Colonic mucosa (tissue), 4 donors: ENCODE data around the gene GLI1. TPM values are rescaled to one million over a fixed set of nuclear protein-coding genes. Genes with fewer than 3 reads are reported as not detected.

Experiments used
- DNase-seq: peaks from one replicate; pipeline ENCODE4 v3.0.0-alpha.2; 2020
- H3K27ac ChIP-seq: fragments of 200-600 bp; one replicate; pipeline ENCODE4 v1.8.0; 2021
- H3K27me3 ChIP-seq: fragments of 200-600 bp; one replicate; pipeline ENCODE4 v1.8.0; 2021
- H3K36me3 ChIP-seq: fragments of 200-600 bp; one replicate; pipeline ENCODE4 v1.8.0; 2021
- H3K4me1 ChIP-seq: fragments of 200-600 bp; one replicate; pipeline ENCODE4 v1.8.0; 2021; ENCODE audit warnings: mild to moderate bottlenecking
- H3K4me3 ChIP-seq: fragments of 200-600 bp; one replicate; pipeline ENCODE4 v1.8.0; 2021
- H3K9ac ChIP-seq, 2 donors: one replicate each; pipeline ENCODE4 v1.7.0; 2013; ENCODE audit warnings: control low read depth in 2 of 2, low read depth in 2 of 2, low read length in 2 of 2
- H3K9me3 ChIP-seq: fragments of 200-600 bp; one replicate; pipeline ENCODE4 v1.8.0; 2021
- intact Hi-C: fragments of 100-400 bp; cut with DNase I; formaldehyde crosslinking; loops from one replicate; pipeline ENCODE4 v1.14.1; 2022
- total RNA-seq, 2 donors: library from RNA; stranded (reverse); fragmentation: NEBNext Ultra II Directional in 1 of 2; extraction: Animal tissue kit (Norgen Biotek cat#: 25700) in 1 of 2; gene quantifications; one replicate each; pipeline ENCODE4 v1.2.1, GENCODE V29; 2021
- TF ChIP-seq, protein P1 (sequence below): fragments of 200-600 bp; IDR thresholded peaks from one replicate; pipeline ENCODE4 v1.8.0; 2022; ENCODE audit warnings: antibody characterized with exemption, mild to moderate bottlenecking
- donor health status: healthy.
- donor health status: DM: no; HTN: no; CAD: no.
- donor health status: DM: no; HTN: no; CAD: no.

The GLI1 gene
- total RNA-seq, 2 donors from 2014 or later: 1.4 to 2.0 TPM

DNA sequence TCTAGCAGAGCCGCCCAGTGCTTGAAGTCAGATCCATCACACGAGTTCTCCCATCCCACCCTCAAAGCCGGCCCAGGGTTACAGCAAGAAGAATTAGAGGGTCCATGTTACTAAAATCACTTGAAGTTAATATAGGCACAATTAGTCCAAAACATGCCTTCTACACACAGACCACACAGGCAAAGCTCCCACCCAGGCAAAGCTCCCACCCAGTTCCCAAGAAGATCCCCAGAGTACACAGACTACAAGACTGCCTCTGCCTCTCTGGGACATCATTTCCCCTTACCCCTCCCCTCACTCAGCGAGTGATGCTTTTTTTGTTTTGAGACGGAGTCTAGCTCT is 3.3 kb downstream of the GLI1 start:
- H3K27me3 ChIP-seq: peaks cover 5% of the 10 kb centered on the region
- peak overlapping the region; percentile 52 for H3K4me3 ChIP-seq
- peak overlapping the region; percentile 58 for H3K27ac ChIP-seq
- intact Hi-C loops: loop anchor here (5.0 kb wide), 1 partner anchor 159 kb away; no protein-coding TSS in a partner anchor
- H3K9ac ChIP-seq: peak overlapping the region in 1 of 2 donors; percentile 52
- TF ChIP-seq, protein P1, sequence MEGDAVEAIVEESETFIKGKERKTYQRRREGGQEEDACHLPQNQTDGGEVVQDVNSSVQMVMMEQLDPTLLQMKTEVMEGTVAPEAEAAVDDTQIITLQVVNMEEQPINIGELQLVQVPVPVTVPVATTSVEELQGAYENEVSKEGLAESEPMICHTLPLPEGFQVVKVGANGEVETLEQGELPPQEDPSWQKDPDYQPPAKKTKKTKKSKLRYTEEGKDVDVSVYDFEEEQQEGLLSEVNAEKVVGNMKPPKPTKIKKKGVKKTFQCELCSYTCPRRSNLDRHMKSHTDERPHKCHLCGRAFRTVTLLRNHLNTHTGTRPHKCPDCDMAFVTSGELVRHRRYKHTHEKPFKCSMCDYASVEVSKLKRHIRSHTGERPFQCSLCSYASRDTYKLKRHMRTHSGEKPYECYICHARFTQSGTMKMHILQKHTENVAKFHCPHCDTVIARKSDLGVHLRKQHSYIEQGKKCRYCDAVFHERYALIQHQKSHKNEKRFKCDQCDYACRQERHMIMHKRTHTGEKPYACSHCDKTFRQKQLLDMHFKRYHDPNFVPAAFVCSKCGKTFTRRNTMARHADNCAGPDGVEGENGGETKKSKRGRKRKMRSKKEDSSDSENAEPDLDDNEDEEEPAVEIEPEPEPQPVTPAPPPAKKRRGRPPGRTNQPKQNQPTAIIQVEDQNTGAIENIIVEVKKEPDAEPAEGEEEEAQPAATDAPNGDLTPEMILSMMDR: no peak
- H3K36me3 ChIP-seq: no peaks in the 10 kb centered on the region
- no peaks in the 10 kb centered on the region for H3K9me3 ChIP-seq
- no peak for DNase-seq
- peaks cover 7% of the 10 kb centered on the region for H3K4me1 ChIP-seq

DNA sequence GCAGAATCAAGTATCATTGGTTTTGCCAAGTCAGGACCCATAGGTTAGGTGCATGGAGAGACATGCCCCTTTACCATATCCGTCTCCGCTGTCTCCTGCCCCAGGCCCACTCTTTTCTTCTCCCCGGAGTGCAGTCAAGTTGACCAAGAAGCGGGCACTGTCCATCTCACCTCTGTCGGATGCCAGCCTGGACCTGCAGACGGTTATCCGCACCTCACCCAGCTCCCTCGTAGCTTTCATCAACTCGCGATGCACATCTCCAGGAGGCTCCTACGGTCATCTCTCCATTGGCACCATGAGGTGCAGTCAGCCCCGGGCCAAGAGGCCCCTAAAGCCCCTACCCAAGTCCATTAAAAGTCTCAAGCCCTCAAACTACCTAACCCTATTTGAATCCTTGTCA is 5.0 kb downstream of the GLI1 start:
- no peak for DNase-seq
- Histone ChIP-seq H3K4me3 (no peak overlapping the region), H3K27ac (no peak overlapping the region), H3K36me3 (no peaks in the 10 kb centered on the region), H3K9me3 (no peaks in the 10 kb centered on the region), H3K9ac (no peak overlapping the region), H3K4me1 (peaks cover 7% of the 10 kb centered on the region), H3K27me3 (peaks cover 5% of the 10 kb centered on the region)
- intact Hi-C loops: loop anchor here (5.0 kb wide), 1 partner anchor 158 kb away; no protein-coding TSS in a partner anchor
- TF ChIP-seq, protein P1: no peak

DNA sequence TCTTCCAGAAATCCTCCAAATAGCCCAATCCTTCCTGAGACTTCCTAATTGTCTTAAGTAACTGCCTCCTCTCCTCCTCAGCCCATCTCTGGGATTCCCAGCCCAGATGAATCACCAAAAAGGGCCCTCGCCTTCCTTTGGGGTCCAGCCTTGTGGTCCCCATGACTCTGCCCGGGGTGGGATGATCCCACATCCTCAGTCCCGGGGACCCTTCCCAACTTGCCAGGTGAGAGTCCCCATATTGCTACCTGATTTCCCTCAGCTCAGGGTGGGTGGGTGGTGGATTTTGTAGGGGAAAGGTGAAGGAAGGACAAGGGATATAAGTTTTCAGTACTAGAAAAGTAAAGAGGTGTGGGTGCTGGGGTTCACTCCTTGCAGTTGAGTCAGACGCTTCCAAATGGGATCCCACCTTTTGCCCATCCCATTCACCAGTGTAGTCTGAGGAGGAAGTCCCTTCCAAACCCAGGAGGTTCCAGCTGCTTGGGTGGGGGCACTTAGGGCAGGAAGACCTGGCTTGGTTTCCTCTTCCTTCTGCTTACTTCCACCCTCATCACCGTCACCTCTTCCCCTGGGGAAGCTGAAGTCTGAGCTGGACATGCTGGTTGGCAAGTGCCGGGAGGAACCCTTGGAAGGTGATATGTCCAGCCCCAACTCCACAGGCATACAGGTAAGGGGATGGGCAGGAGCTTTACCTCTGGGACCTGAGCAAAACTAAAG is 5.6 kb downstream of the GLI1 start:
- peaks cover 7% of the 10 kb centered on the region for H3K4me1 ChIP-seq
- H3K27ac ChIP-seq: no peak overlapping the region
- no peak overlapping the region for H3K4me3 ChIP-seq
- no peaks in the 10 kb centered on the region for H3K9me3 ChIP-seq
- intact Hi-C loops: no loop called here
- TF ChIP-seq, protein P1: no peak
- no peak overlapping the region for H3K9ac ChIP-seq
- DNase-seq: no peak
- H3K27me3 ChIP-seq: peaks cover 5% of the 10 kb centered on the region
- no peaks in the 10 kb centered on the region for H3K36me3 ChIP-seq

DNA sequence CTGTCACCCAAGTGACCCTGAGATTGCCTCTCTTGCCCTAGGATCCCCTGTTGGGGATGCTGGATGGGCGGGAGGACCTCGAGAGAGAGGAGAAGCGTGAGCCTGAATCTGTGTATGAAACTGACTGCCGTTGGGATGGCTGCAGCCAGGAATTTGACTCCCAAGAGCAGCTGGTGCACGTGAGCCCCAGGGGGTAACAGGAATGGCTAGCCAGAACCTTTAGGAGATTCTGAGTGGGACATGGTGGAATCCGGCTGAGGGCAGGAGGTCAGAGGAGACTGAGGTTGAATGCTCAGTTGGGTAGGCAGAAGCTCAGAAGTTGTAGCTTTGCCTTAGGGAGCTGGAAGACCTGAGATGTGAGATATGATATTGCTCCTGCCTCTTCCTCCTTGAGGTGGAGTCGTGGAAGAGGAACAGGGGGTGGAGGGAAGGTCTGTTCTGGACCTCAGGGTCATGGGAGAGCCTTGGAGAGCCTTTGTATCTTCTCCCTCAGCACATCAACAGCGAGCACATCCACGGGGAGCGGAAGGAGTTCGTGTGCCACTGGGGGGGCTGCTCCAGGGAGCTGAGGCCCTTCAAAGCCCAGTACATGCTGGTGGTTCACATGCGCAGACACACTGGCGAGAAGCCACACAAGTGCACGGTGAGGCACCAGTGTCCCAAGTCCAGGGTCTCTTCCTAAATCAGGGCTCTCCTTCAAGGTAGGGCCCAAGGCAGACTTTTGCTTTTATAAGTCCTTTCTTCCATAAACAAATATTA is 6.3 kb downstream of the GLI1 start:
- Histone ChIP-seq H3K36me3 (no peaks in the 10 kb centered on the region), H3K9ac (no peak overlapping the region), H3K4me1 (peaks cover 4% of the 10 kb centered on the region), H3K9me3 (no peaks in the 10 kb centered on the region), H3K27me3 (peaks cover 2% of the 10 kb centered on the region), H3K4me3 (no peak overlapping the region), H3K27ac (no peak overlapping the region)
- intact Hi-C loops: no loop called here
- no peak for DNase-seq
- TF ChIP-seq, protein P1: no peak

DNA sequence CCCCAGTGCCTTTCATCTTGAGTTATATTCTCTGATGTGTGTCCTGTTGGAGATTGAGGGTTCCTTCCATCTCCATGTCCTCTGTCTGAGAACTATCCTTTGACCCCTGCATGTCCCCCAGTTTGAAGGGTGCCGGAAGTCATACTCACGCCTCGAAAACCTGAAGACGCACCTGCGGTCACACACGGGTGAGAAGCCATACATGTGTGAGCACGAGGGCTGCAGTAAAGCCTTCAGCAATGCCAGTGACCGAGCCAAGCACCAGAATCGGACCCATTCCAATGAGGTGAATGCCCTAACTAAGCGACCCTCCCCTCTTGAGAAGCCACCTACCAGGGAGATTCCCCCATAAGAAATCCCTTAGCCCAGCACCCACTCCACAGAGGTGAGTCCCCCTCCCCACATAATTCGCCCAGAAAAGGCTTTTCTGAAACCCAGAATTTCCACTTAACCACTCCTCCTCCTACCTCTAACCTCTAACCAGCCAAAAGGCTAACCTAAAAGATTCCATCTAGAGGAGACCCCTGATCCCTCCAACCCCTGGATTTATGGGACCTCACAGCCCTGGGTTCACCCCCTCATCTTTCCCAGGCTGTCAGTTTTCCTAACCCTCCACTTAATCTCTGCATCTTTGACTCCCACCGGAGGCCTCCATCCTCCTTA is 7.8 kb downstream of the GLI1 start:
- no peak for DNase-seq
- H3K27ac ChIP-seq: no peak overlapping the region
- no peak overlapping the region for H3K4me3 ChIP-seq
- no peaks in the 10 kb centered on the region for H3K4me1 ChIP-seq
- intact Hi-C loops: no loop called here
- H3K36me3 ChIP-seq: no peaks in the 10 kb centered on the region
- H3K9me3 ChIP-seq: no peaks in the 10 kb centered on the region
- H3K27me3 ChIP-seq: no peaks in the 10 kb centered on the region
- H3K9ac ChIP-seq: no peak overlapping the region
- TF ChIP-seq, protein P1: no peak
